ENCODE results near the gene UPF3B.
"Not testable (repeated sequence)": the region's sequence is repeated elsewhere in the genome, so short reads cannot be mapped to it uniquely, and the experiment has no call there.

UPF3B gene

DNA sequence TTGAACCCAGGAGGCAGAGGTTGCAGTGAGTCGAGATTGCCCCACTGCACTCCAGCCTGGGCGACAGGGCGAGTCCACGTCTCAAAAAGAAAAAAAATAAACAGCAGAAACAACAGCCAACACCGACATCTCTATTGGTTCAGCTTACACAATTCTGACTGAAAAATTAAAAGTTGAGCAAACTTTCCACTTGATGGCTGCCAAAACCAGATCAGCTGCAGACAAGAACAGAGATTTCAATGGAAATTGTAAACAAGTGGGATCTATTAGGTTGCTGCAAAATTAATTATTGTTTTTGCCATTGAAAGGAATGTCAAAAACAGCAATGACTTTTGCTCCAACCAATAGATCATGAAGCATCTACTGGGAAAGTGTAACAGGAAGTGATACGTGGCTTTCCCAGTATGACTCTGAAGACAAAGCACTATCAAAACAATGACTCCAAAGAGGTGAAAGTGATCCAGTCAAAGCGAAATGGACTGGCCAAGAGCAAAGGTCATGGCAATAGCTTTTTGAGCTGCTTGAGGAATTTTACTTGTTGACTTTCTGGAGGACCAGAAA, 26.3 kb downstream of the UPF3B start:
- DNase-seq (ENCODE audit: low read depth), result no peak
- no peak overlapping the region for H3K4me3 ChIP-seq (ENCODE audit: low read depth, low read length)
- TF ChIP-seq CTCF (IDR thresholded peaks at IDR 0.05; ENCODE audit: low read depth, low read length) (no peak), MAX (IDR thresholded peaks at IDR 0.05; ENCODE audit: low read depth, low read length) (no peak), MYC (IDR thresholded peaks at IDR 0.05; ENCODE audit: low read depth, low read length) (no peak), POLR2A (IDR thresholded peaks at IDR 0.05; ENCODE audit: extremely low read depth, insufficient read length) (no peak)

- not testable (repeated sequence) for H3K4me3 ChIP-seq (ENCODE audit: low read depth, low read length); DNase-seq (ENCODE audit: low read depth)
Observed at GRCh38 chrX:119824221-119824620, 28.5 kb downstream of the UPF3B start.

DNA sequence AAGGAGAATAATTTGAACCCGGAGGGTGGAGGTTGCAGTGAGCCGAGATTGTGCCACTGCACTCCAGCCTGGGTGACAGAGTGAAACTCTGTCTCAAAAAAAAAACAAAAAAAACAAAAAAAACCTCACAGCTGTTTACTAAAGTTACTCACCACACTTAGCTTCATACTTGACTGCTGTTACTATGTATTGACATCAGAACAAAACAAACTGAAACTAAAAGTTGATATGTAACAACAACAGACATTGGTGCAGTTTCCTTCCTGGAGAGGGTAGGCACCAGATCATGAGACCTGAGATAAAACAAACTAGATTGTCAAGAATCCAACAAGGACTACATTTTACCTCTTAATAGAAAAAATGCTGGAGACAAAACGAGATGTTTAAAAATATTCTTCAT, 31.1 kb downstream of the UPF3B start:
- DNase-seq (ENCODE audit: low read depth); H3K4me3 ChIP-seq (ENCODE audit: low read depth, low read length): not testable (repeated sequence)

DNA sequence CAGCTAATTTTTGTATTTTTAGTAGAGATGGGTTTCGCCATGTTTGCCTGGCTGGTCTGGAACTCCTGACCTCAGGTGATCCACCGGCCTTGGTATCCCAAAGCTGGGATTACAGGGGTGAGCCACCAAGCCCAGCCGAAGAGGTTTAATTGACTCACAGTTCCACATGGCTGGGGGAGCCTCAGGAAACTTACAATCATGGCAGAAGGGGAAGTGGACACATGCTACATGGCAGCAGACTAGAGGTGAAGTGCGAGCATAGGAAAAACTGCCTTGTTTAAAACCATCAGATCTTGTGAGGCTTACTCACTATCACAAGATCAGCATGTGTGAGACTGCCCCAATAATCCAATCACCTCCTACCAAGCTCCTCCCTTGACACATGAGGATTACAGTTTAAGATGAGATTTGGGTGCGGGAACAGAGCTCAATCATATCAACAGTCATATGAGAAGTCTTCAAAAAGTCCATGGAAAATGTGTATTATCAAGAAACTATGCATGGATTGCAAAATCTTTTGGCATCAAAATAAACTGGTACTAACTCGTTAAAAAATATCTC, 35.6 kb downstream of the UPF3B start:
- H3K4me3 ChIP-seq (ENCODE audit: low read depth, low read length), result no peak overlapping the region
- DNase-seq (ENCODE audit: low read depth), result no peak
- TF ChIP-seq CTCF (IDR thresholded peaks at IDR 0.05; ENCODE audit: low read depth, low read length) (no peak), POLR2A (IDR thresholded peaks at IDR 0.05; ENCODE audit: extremely low read depth, insufficient read length) (no peak), MYC (IDR thresholded peaks at IDR 0.05; ENCODE audit: low read depth, low read length) (no peak), MAX (IDR thresholded peaks at IDR 0.05; ENCODE audit: low read depth, low read length) (no peak)

DNA sequence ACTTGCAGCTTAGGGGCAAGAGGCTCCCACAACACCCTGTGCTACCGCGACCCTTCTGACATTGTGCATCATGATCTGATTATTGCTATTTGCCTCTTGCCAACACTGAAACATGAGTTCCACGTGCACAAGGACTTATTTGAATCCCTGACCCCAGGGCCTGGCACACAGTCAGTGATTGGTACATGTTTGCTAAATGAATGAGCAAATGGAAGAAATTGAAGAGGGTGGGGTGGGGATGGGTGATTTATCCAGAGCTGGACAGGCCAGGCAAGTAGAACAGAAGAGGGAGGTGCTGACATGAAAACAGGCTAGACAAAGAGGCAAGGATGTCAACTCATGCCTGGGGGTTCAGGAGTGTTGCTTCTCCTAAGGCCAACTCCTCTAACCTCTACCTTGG, 36.5 kb downstream of the UPF3B start:
- no peak for DNase-seq (ENCODE audit: low read depth)
- no peak for TF ChIP-seq MYC (IDR thresholded peaks at IDR 0.05; ENCODE audit: low read depth, low read length)
- TF ChIP-seq CTCF (IDR thresholded peaks at IDR 0.05; ENCODE audit: low read depth, low read length), result no peak
- no peak for TF ChIP-seq POLR2A (IDR thresholded peaks at IDR 0.05; ENCODE audit: extremely low read depth, insufficient read length)
- H3K4me3 ChIP-seq (ENCODE audit: low read depth, low read length), result no peak overlapping the region

GRCh38 chrX:119809185-119809666, 43.5 kb downstream of the UPF3B start:
- DNase-seq (ENCODE audit: low read depth), result peak; percentile 42

GRCh38 chrX:119808461-119808860, 44.3 kb downstream of the UPF3B start:
- not testable (repeated sequence) for DNase-seq (ENCODE audit: low read depth); H3K4me3 ChIP-seq (ENCODE audit: low read depth, low read length)

More at GRCh38 chrX:119809185-119809666, 43.5 kb downstream of the UPF3B start:
- no peak overlapping the region for H3K4me3 ChIP-seq (ENCODE audit: low read depth, low read length)
- no peak for TF ChIP-seq MAX (IDR thresholded peaks at IDR 0.05; ENCODE audit: low read depth, low read length)
- no peak for TF ChIP-seq MYC (IDR thresholded peaks at IDR 0.05; ENCODE audit: low read depth, low read length)
- TF ChIP-seq CTCF (IDR thresholded peaks at IDR 0.05; ENCODE audit: low read depth, low read length), result no peak
- no peak for TF ChIP-seq POLR2A (IDR thresholded peaks at IDR 0.05; ENCODE audit: extremely low read depth, insufficient read length)
